NCI-H345 treated with DMSO at 0.1 percent for 48 hours (cell line): ENCODE measurements around the gene ARMH1.

ENCODE experiments used
- DNase-seq: peaks from one replicate; lab custom pipeline; 2025; ENCODE audit not compliant: unreplicated experiment; lab: John Stamatoyannopoulos, UW

ARMH1 gene

GRCh38 chr1:44644806-44645205 lies 29.7 kb upstream of the ARMH1 start:
- DNase-seq, result no peak

GRCh38 chr1:44645476-44646244 lies 28.9 kb upstream of the ARMH1 start:
- DNase-seq, result no peak

GRCh38 chr1:44646261-44647110 lies 28.0 kb upstream of the ARMH1 start:
- DNase-seq, result no peak

GRCh38 chr1:44647896-44648295 lies 26.6 kb upstream of the ARMH1 start:
- no peak for DNase-seq

- no peak for DNase-seq
Measured at GRCh38 chr1:44648529-44649250, 25.8 kb upstream of the ARMH1 start.

GRCh38 chr1:44649788-44650158 lies 24.7 kb upstream of the ARMH1 start:
- DNase-seq, result no peak

GRCh38 chr1:44650159-44650831 lies 24.2 kb upstream of the ARMH1 start:
- DNase-seq, result no peak

- DNase-seq, result no peak
Measured at GRCh38 chr1:44651069-44651468, 23.4 kb upstream of the ARMH1 start.

- peak; percentile 13 for DNase-seq
Measured at GRCh38 chr1:44652445-44653106, 21.9 kb upstream of the ARMH1 start.

- no peak for DNase-seq
Measured at GRCh38 chr1:44653107-44653964, 21.2 kb upstream of the ARMH1 start.

GRCh38 chr1:44654621-44655187 lies 19.8 kb upstream of the ARMH1 start:
- no peak for DNase-seq

- DNase-seq, result no peak
Measured at GRCh38 chr1:44655609-44656008, 18.9 kb upstream of the ARMH1 start.

GRCh38 chr1:44659566-44659965 lies 14.9 kb upstream of the ARMH1 start:
- DNase-seq, result no peak

- DNase-seq, result no peak
Measured at GRCh38 chr1:44660176-44660575, 14.3 kb upstream of the ARMH1 start.

- no peak for DNase-seq
Measured at GRCh38 chr1:44661781-44662682, 12.5 kb upstream of the ARMH1 start.

GRCh38 chr1:44662683-44663030 lies 11.9 kb upstream of the ARMH1 start:
- DNase-seq, result no peak

GRCh38 chr1:44663417-44663816 lies 11.1 kb upstream of the ARMH1 start:
- no peak for DNase-seq

- no peak for DNase-seq
Measured at GRCh38 chr1:44664730-44665370, 9.7 kb upstream of the ARMH1 start.
